Breast epithelium (tissue), 3 donors: ENCODE data around the gene ACTRT2.

Source experiments
- POLR2A ChIP-seq: fragments of 450-650 bp; IDR thresholded peaks from one replicate; pipeline ENCODE4 v1.6.1; 2016; ENCODE audit warnings: antibody characterized with exemption, mild to moderate bottlenecking, moderate library complexity
- TF ChIP-seq, protein P1 (sequence below), 3 donors: fragments of 450-650 bp; IDR thresholded peaks; one replicate each; pipeline ENCODE4 v1.5.1; 2016 to 2017; ENCODE audit warnings: antibody characterized with exemption in 3 of 3, mild to moderate bottlenecking in 3 of 3, moderate library complexity in 3 of 3

DNA sequence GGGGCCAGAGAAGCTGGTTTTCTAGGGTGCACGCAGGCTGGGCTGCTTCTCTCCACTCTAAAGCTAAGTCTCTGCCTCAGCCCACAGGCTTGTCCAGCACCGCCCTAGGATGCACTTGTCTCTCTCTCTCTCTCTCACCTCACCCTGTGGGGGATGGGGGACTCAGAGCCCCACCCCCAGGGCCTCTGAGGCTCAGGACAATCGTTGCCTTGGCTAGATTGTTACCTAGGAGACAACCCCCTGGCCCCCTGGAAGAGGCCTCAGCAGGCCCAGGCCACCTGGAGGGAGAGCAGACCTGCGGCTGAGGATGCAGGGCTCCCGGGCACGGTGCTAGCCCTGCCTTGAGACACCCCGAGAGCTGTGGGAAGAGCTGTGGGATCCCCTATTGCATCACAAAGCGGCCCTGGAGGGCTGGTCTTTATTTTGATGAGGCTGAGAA is at the start of gene ACTRT2:
- TF ChIP-seq, protein P1, sequence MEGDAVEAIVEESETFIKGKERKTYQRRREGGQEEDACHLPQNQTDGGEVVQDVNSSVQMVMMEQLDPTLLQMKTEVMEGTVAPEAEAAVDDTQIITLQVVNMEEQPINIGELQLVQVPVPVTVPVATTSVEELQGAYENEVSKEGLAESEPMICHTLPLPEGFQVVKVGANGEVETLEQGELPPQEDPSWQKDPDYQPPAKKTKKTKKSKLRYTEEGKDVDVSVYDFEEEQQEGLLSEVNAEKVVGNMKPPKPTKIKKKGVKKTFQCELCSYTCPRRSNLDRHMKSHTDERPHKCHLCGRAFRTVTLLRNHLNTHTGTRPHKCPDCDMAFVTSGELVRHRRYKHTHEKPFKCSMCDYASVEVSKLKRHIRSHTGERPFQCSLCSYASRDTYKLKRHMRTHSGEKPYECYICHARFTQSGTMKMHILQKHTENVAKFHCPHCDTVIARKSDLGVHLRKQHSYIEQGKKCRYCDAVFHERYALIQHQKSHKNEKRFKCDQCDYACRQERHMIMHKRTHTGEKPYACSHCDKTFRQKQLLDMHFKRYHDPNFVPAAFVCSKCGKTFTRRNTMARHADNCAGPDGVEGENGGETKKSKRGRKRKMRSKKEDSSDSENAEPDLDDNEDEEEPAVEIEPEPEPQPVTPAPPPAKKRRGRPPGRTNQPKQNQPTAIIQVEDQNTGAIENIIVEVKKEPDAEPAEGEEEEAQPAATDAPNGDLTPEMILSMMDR (IDR thresholded peaks at IDR 0.05) = no peak
- TF ChIP-seq POLR2A = no peak
